GM06990 (cell line): ENCODE measurements around the gene DNAH12.

Experiments
- DNase-seq: peaks from one replicate; pipeline ENCODE4 v3.0.0-alpha.2; 2011; ENCODE audit not compliant: insufficient read length; ENCODE audit errors: extremely low read depth
- H3K27me3 ChIP-seq: replicated peaks from 2 replicates; pipeline ENCODE4 v1.6.0; 2011; ENCODE audit warnings: low read length; ENCODE audit not compliant: control insufficient read depth, insufficient read depth
- H3K36me3 ChIP-seq: 2 replicates; pipeline ENCODE4 v1.5.1; 2011; ENCODE audit warnings: low read length; ENCODE audit not compliant: control insufficient read depth, insufficient read depth
- H3K4me3 ChIP-seq: replicated peaks from 2 replicates; pipeline ENCODE4 v1.5.1; 2011; ENCODE audit warnings: low read depth, mild to moderate bottlenecking, control low read depth, low read length
- CTCF ChIP-seq: IDR thresholded peaks from 2 replicates; pipeline ENCODE4 v1.5.1; 2011; ENCODE audit warnings: low read length, control low read depth, mild to moderate bottlenecking, inconsistent platforms; ENCODE audit not compliant: insufficient read depth, poor library complexity, severe bottlenecking

DNAH12 gene

GRCh38 chr3:57261929-57262328 lies 282.2 kb downstream of the DNAH12 start:
- Histone ChIP-seq H3K27me3 (no peaks in the 10 kb centered on the region), H3K36me3 (peaks cover 6% of the 10 kb centered on the region), H3K4me3 (no peak overlapping the region)
- TF ChIP-seq CTCF, result no peak
- no peak for DNase-seq

GRCh38 chr3:57261119-57261518 lies 283.0 kb downstream of the DNAH12 start:
- H3K36me3 ChIP-seq, result peaks cover 6% of the 10 kb centered on the region
- no peak for DNase-seq
- H3K27me3 ChIP-seq, result no peaks in the 10 kb centered on the region
- no peak overlapping the region for H3K4me3 ChIP-seq
- no peak for TF ChIP-seq CTCF

GRCh38 chr3:57257678-57258077 lies 286.5 kb downstream of the DNAH12 start:
- no peak for DNase-seq
- TF ChIP-seq CTCF, result no peak
- peaks cover 6% of the 10 kb centered on the region for H3K36me3 ChIP-seq

GRCh38 chr3:57256844-57257243 lies 287.3 kb downstream of the DNAH12 start:
- Histone ChIP-seq H3K27me3 (no peaks in the 10 kb centered on the region), H3K4me3 (no peak overlapping the region), H3K36me3 (peaks cover 6% of the 10 kb centered on the region)
- no peak for DNase-seq
- no peak for TF ChIP-seq CTCF

More at GRCh38 chr3:57257678-57258077, 286.5 kb downstream of the DNAH12 start:
- no peak overlapping the region for H3K4me3 ChIP-seq
- no peaks in the 10 kb centered on the region for H3K27me3 ChIP-seq

GRCh38 chr3:57252404-57252803 lies 291.7 kb downstream of the DNAH12 start:
- no peaks in the 10 kb centered on the region for H3K27me3 ChIP-seq
- no peak for TF ChIP-seq CTCF
- H3K36me3 ChIP-seq, result peaks cover 2% of the 10 kb centered on the region
- no peak overlapping the region for H3K4me3 ChIP-seq
- DNase-seq, result no peak

- peaks cover 6% of the 10 kb centered on the region for H3K36me3 ChIP-seq
Observed at GRCh38 chr3:57244946-57245345, 299.2 kb downstream of the DNAH12 start.

More at GRCh38 chr3:57244946-57245345, 299.2 kb downstream of the DNAH12 start:
- Histone ChIP-seq H3K27me3 (no peaks in the 10 kb centered on the region), H3K4me3 (no peak overlapping the region)
- TF ChIP-seq CTCF, result no peak
- DNase-seq, result no peak
